T-helper 2 cell treated with Interferon-gamma antibody and Interleukin-4, amounts not matched to agents 5 μg/mL and 100 μg/mL, for 36 hours (primary cell): ENCODE results near the gene PTGES2.

ENCODE experiments used
- DNase-seq: peaks from one replicate; pipeline ENCODE4 v3.0.0; 2021; ENCODE audit warnings: low spot score
- H3K27ac Mint-ChIP-seq: one replicate; pipeline ENCODE4 v1.8.0; 2021; ENCODE audit warnings: mild to moderate bottlenecking, mixed read lengths
- H3K27me3 Mint-ChIP-seq: one replicate; pipeline ENCODE4 v1.8.0; 2021; ENCODE audit warnings: low read depth, mixed read lengths
- H3K36me3 Mint-ChIP-seq: one replicate; pipeline ENCODE4 v1.8.0; 2021; ENCODE audit warnings: low read depth, mixed read lengths
- H3K4me1 Mint-ChIP-seq: one replicate; pipeline ENCODE4 v1.8.0; 2021; ENCODE audit warnings: low read depth, mixed read lengths
- H3K4me3 Mint-ChIP-seq: one replicate; pipeline ENCODE4 v1.8.0; 2022; ENCODE audit warnings: mild to moderate bottlenecking, moderate library complexity, mixed read lengths
- H3K9me3 Mint-ChIP-seq: one replicate; pipeline ENCODE4 v1.8.0; 2021; ENCODE audit warnings: mixed read lengths

The PTGES2 gene

GRCh38 chr9:128122809-128123175 is 4.7 kb downstream of the PTGES2 start:
- Mint-ChIP-seq H3K4me3 (no peak overlapping the region), H3K36me3 (peaks cover 13% of the 10 kb centered on the region), H3K4me1 (peaks cover 18% of the 10 kb centered on the region), H3K9me3 (no peaks in the 10 kb centered on the region), H3K27ac (no peak overlapping the region), H3K27me3 (no peaks in the 10 kb centered on the region)
- DNase-seq = no peak

GRCh38 chr9:128121924-128122808 is 5.4 kb downstream of the PTGES2 start:
- peaks cover 13% of the 10 kb centered on the region for H3K36me3 Mint-ChIP-seq
- H3K4me1 Mint-ChIP-seq = peaks cover 21% of the 10 kb centered on the region
- no peak overlapping the region for H3K4me3 Mint-ChIP-seq
- H3K9me3 Mint-ChIP-seq = no peaks in the 10 kb centered on the region
- no peak for DNase-seq
- no peak overlapping the region for H3K27ac Mint-ChIP-seq
- H3K27me3 Mint-ChIP-seq = no peaks in the 10 kb centered on the region

GRCh38 chr9:128121466-128121810 is 6.1 kb downstream of the PTGES2 start:
- Mint-ChIP-seq H3K36me3 (peaks cover 13% of the 10 kb centered on the region), H3K4me1 (peaks cover 21% of the 10 kb centered on the region), H3K4me3 (no peak overlapping the region), H3K27me3 (no peaks in the 10 kb centered on the region), H3K27ac (no peak overlapping the region), H3K9me3 (no peaks in the 10 kb centered on the region)
- DNase-seq = no peak

- no peak overlapping the region for H3K4me3 Mint-ChIP-seq
- no peaks in the 10 kb centered on the region for H3K9me3 Mint-ChIP-seq
- H3K27me3 Mint-ChIP-seq = no peaks in the 10 kb centered on the region
- H3K36me3 Mint-ChIP-seq = peaks cover 13% of the 10 kb centered on the region
- DNase-seq = no peak
- H3K4me1 Mint-ChIP-seq = peaks cover 15% of the 10 kb centered on the region
- H3K27ac Mint-ChIP-seq = no peak overlapping the region
These were observed 6.6 kb downstream of the PTGES2 start for GRCh38 chr9:128120741-128121465.

GRCh38 chr9:128120061-128120740 is 7.3 kb downstream of the PTGES2 start:
- no peaks in the 10 kb centered on the region for H3K27me3 Mint-ChIP-seq
- no peak overlapping the region for H3K27ac Mint-ChIP-seq
- DNase-seq = no peak
- H3K36me3 Mint-ChIP-seq = peaks cover 15% of the 10 kb centered on the region
- no peaks in the 10 kb centered on the region for H3K9me3 Mint-ChIP-seq
- no peak overlapping the region for H3K4me3 Mint-ChIP-seq
- peaks cover 8% of the 10 kb centered on the region for H3K4me1 Mint-ChIP-seq

- no peak overlapping the region for H3K27ac Mint-ChIP-seq
- no peak for DNase-seq
- H3K4me1 Mint-ChIP-seq = peaks cover 3% of the 10 kb centered on the region
- H3K36me3 Mint-ChIP-seq = peaks cover 11% of the 10 kb centered on the region
- no peak overlapping the region for H3K4me3 Mint-ChIP-seq
- no peaks in the 10 kb centered on the region for H3K9me3 Mint-ChIP-seq
- H3K27me3 Mint-ChIP-seq = no peaks in the 10 kb centered on the region
These were observed 8.4 kb downstream of the PTGES2 start for GRCh38 chr9:128118971-128119665.

GRCh38 chr9:128118472-128118857 is 9.1 kb downstream of the PTGES2 start:
- Mint-ChIP-seq H3K9me3 (no peaks in the 10 kb centered on the region), H3K36me3 (peaks cover 12% of the 10 kb centered on the region), H3K27ac (peak overlapping the region; percentile 49), H3K4me1 (peaks cover 3% of the 10 kb centered on the region), H3K27me3 (no peaks in the 10 kb centered on the region), H3K4me3 (no peak overlapping the region)
- no peak for DNase-seq

- H3K4me1 Mint-ChIP-seq = peaks cover 3% of the 10 kb centered on the region
- H3K9me3 Mint-ChIP-seq = no peaks in the 10 kb centered on the region
- H3K27me3 Mint-ChIP-seq = no peaks in the 10 kb centered on the region
- H3K27ac Mint-ChIP-seq = peak overlapping the region; percentile 38
- peaks cover 15% of the 10 kb centered on the region for H3K36me3 Mint-ChIP-seq
- peak; percentile 89 for DNase-seq
- H3K4me3 Mint-ChIP-seq = no peak overlapping the region
These were observed 9.7 kb downstream of the PTGES2 start for GRCh38 chr9:128117613-128118471.

- Mint-ChIP-seq H3K36me3 (peaks cover 16% of the 10 kb centered on the region), H3K9me3 (no peaks in the 10 kb centered on the region), H3K4me1 (peaks cover 3% of the 10 kb centered on the region), H3K27me3 (no peaks in the 10 kb centered on the region), H3K27ac (no peak overlapping the region), H3K4me3 (no peak overlapping the region)
- no peak for DNase-seq
These were observed 11.1 kb downstream of the PTGES2 start for GRCh38 chr9:128116104-128117083.

GRCh38 chr9:128115187-128116103 is 12.1 kb downstream of the PTGES2 start:
- H3K9me3 Mint-ChIP-seq = no peaks in the 10 kb centered on the region
- H3K4me3 Mint-ChIP-seq = no peak overlapping the region
- H3K36me3 Mint-ChIP-seq = peaks cover 17% of the 10 kb centered on the region
- H3K4me1 Mint-ChIP-seq = peaks cover 3% of the 10 kb centered on the region
- no peaks in the 10 kb centered on the region for H3K27me3 Mint-ChIP-seq
- no peak overlapping the region for H3K27ac Mint-ChIP-seq
- no peak for DNase-seq

GRCh38 chr9:128114326-128115186 is 13.0 kb downstream of the PTGES2 start:
- no peaks in the 10 kb centered on the region for H3K9me3 Mint-ChIP-seq
- no peak for DNase-seq
- peaks cover 21% of the 10 kb centered on the region for H3K36me3 Mint-ChIP-seq
- peaks cover 3% of the 10 kb centered on the region for H3K4me1 Mint-ChIP-seq
- no peak overlapping the region for H3K4me3 Mint-ChIP-seq
- H3K27ac Mint-ChIP-seq = no peak overlapping the region
- no peaks in the 10 kb centered on the region for H3K27me3 Mint-ChIP-seq
